MM.1S (cell line): Measurements from ENCODE around the gene LBR.

Experiments
- CTCF ChIP-seq: fragments of 300-600 bp; sonication (generic); IDR thresholded peaks from 2 replicates; pipeline ENCODE4 v1.5.1; 2016; ENCODE audit warnings: antibody characterized with exemption, low read length, mixed read lengths
- EZH2 ChIP-seq: fragments of 300-600 bp; sonication (generic); optimal IDR thresholded peaks from 2 replicates; pipeline ENCODE3; 2017; ENCODE audit warnings: low read depth, mild to moderate bottlenecking, antibody characterized with exemption, low read length, mixed read lengths
- EZH2phosphoT487 ChIP-seq: fragments of 300-600 bp; sonication (generic); IDR thresholded peaks from 2 replicates; pipeline ENCODE4 v1.6.1; 2018; ENCODE audit warnings: antibody characterized with exemption, low read length

DNA sequence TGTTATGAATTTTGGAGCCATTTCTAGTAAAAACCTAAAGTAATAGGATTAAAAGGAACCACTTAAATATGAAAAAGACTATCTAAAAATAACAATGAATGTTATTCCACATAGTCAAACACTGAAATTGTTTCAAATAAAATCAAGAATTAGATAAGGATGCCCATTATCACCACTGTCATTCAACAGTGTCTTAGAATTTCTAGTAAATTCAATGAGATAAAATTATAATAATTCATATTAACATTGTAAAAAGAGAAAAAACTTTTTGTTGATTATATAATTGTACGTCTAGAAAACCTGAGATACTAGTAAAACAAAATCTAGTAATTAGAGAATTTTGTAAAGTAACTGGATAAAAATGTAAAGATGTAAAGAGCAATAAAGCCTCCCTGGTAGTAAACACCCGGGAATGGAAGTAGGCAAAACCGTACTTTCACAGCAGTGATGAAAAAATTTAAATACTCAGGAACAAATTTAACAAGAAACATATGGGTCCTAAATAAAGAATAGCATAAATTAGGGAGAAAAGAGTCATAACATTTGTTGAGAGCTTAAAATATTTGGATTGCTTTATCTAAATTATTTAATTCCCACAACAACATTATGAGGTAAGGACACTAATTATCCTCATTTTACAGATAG lies 56.4 kb downstream of the LBR start:
- no peak for TF ChIP-seq CTCF
- no peak for TF ChIP-seq EZH2phosphoT487
- TF ChIP-seq EZH2, result no peak
